Subcutaneous adipose tissue (tissue), 4 donors: ENCODE data around the gene POLR2A. TPM values are rescaled to one million over a fixed set of nuclear protein-coding genes. Genes with fewer than 3 reads are reported as not detected.

ENCODE experiments used
- CTCF ChIP-seq: fragments of 450-650 bp; IDR thresholded peaks from one replicate; pipeline ENCODE4 v1.5.1; 2016; ENCODE audit warnings: low read depth, mild to moderate bottlenecking, control low read depth, antibody characterized with exemption, moderate library complexity
- small RNA-seq: library from RNA; depleted of rRNA; stranded (forward); fragments of <200 nt; gene quantifications from one replicate; pipeline ENCODE3, GENCODE V24; 2016
- total RNA-seq, 4 donors: library from RNA; depleted of rRNA; stranded (reverse); fragments of >200 nt; gene quantifications; one replicate each; pipeline ENCODE4 v1.1.0, GENCODE V29; 2016

The POLR2A gene
- total RNA-seq, 4 donors from 2014 or later: 31.1 to 123 (median 58.5) TPM

- no peak for TF ChIP-seq CTCF
Measured at GRCh38 chr17:7548585-7549400, 64.6 kb downstream of the POLR2A start, which contains the start of gene TNFSF12. Gene TNFSF12, plus strand, starts transcription at chr17:7549058. Its CDS starts 96 bp downstream, at chr17:7549154.

Small RNA genes within 50 kb of the gene (small RNA-seq; reads per million reads assigned to genes)
- gene RF00019: 0.49 reads per million

Other genes starting within 250 kb of the POLR2A start
- gene DVL2, start 249.8 kb upstream of the POLR2A start, total RNA-seq: 10 to 100 TPM; 23.5 to 36.5 (median 27.1) TPM
- 10 to 100 TPM; 14.5 to 27.6 (median 19.3) TPM for gene PHF23, start 244.9 kb upstream of the POLR2A start, total RNA-seq
- gene GABARAP, start 241.9 kb upstream of the POLR2A start, total RNA-seq: 100 to 1,000 TPM; 350 to 658 (median 462) TPM
- gene CTDNEP1, start 232.6 kb upstream of the POLR2A start, total RNA-seq: 10 to 100 TPM; 71.8 to 86.4 (median 81.1) TPM
- gene ELP5, start 232.2 kb upstream of the POLR2A start, total RNA-seq: 10 to 100 TPM; 20.7 to 43.4 (median 25.3) TPM
- 10 to 100 TPM in 2 of 4 donors, 1 to 10 TPM in 2; 3.7 to 26.9 (median 13.2) TPM for gene CLDN7, start 221.9 kb upstream of the POLR2A start, total RNA-seq
- 10 to 100 TPM in 2 of 4 donors, 1 to 10 TPM in 2; 5.6 to 91.4 (median 13.8) TPM for gene SLC2A4, start 202.6 kb upstream of the POLR2A start, total RNA-seq
- 10 to 100 TPM in 1 of 4 donors, 1 to 10 TPM in 1, under 1 TPM in 2; 0.82 to 14.1 (median 2.0) TPM for gene YBX2, start 189.7 kb upstream of the POLR2A start, total RNA-seq
- gene EIF5A, start 176.7 kb upstream of the POLR2A start, total RNA-seq: 100 to 1,000 TPM; 144 to 174 (median 153) TPM
- 10 to 100 TPM; 52.7 to 89.2 (median 75.6) TPM for gene GPS2, start 169.0 kb upstream of the POLR2A start, total RNA-seq
- gene NEURL4, start 155.0 kb upstream of the POLR2A start, total RNA-seq: 10 to 100 TPM in 3 of 4 donors, 1 to 10 TPM in 1; 4.9 to 22.6 (median 11.2) TPM
- 1 to 10 TPM; 1.8 to 8.4 (median 4.0) TPM for gene ACAP1, start 147.8 kb upstream of the POLR2A start, total RNA-seq
- gene KCTD11, start 132.2 kb upstream of the POLR2A start, total RNA-seq: 10 to 100 TPM in 1 of 4 donors, 1 to 10 TPM in 3; 4.9 to 13.8 (median 7.2) TPM
- not detected for gene TMEM95, start 129.2 kb upstream of the POLR2A start, total RNA-seq
- 1 to 10 TPM in 3 of 4 donors, under 1 TPM in 1; 0.51 to 1.9 (median 1.1) TPM for gene TNK1, start 103.3 kb upstream of the POLR2A start, total RNA-seq
- gene PLSCR3, start 89.8 kb upstream of the POLR2A start, total RNA-seq: 10 to 100 TPM in 3 of 4 donors, 1 to 10 TPM in 1; 9.1 to 21.3 (median 16.2) TPM
- gene TMEM256, start 80.3 kb upstream of the POLR2A start, total RNA-seq: 100 to 1,000 TPM in 2 of 4 donors, 10 to 100 TPM in 2; 76.7 to 134 (median 109) TPM
- gene NLGN2, start 76.5 kb upstream of the POLR2A start, total RNA-seq: 1 to 10 TPM; 3.1 to 6.8 (median 4.2) TPM
- not detected for gene SPEM1, start 64.0 kb upstream of the POLR2A start, total RNA-seq
- not detected for gene SPEM2, start 58.8 kb upstream of the POLR2A start, total RNA-seq
- not detected for gene SPEM3, start 55.5 kb upstream of the POLR2A start, total RNA-seq
- 1 to 10 TPM; 2.9 to 7.8 (median 5.9) TPM for gene TMEM102, start 48.9 kb upstream of the POLR2A start, total RNA-seq
- gene FGF11, start 44.9 kb upstream of the POLR2A start, total RNA-seq: 1 to 10 TPM in 2 of 4 donors, under 1 TPM in 1, not detected in 1; 0.88 to 1.3 (median 1.2) TPM
- 10 to 100 TPM in 1 of 4 donors, 1 to 10 TPM in 3; 2.4 to 10.4 (median 9.8) TPM for gene CHRNB1, start 39.3 kb upstream of the POLR2A start, total RNA-seq
- gene ZBTB4, start 4.7 kb upstream of the POLR2A start, total RNA-seq: 10 to 100 TPM; 34.2 to 58.0 (median 39.3) TPM
- not detected for gene SLC35G6, start 2.9 kb upstream of the POLR2A start, total RNA-seq
- 10 to 100 TPM; 21.2 to 61.9 (median 58.7) TPM for gene TNFSF12, start 64.7 kb downstream of the POLR2A start, total RNA-seq
- 10 to 100 TPM; 22.8 to 69.5 (median 53.1) TPM for gene TNFSF13, start 74.4 kb downstream of the POLR2A start, total RNA-seq
- gene SENP3, start 77.6 kb downstream of the POLR2A start, total RNA-seq: 10 to 100 TPM; 41.6 to 64.7 (median 56.8) TPM
- 100 to 1,000 TPM in 3 of 4 donors, 10 to 100 TPM in 1; 56.9 to 609 (median 149) TPM for gene CD68, start 95.3 kb downstream of the POLR2A start, total RNA-seq
- 10 to 100 TPM; 53.9 to 94.2 (median 77.7) TPM for gene MPDU1, start 99.5 kb downstream of the POLR2A start, total RNA-seq
- gene SOX15, start 105.7 kb downstream of the POLR2A start, total RNA-seq: 1 to 10 TPM in 1 of 4 donors, not detected in 3; 1.0 TPM
- gene FXR2, start 130.5 kb downstream of the POLR2A start, total RNA-seq: 10 to 100 TPM; 12.2 to 35.0 (median 25.1) TPM
- 100 to 1,000 TPM in 1 of 4 donors, 10 to 100 TPM in 3; 69.6 to 126 (median 85.0) TPM for gene SAT2, start 143.5 kb downstream of the POLR2A start, total RNA-seq
- gene SHBG, start 145.8 kb downstream of the POLR2A start, total RNA-seq: 1 to 10 TPM in 2 of 4 donors, under 1 TPM in 2; 0.44 to 2.1 (median 1.1) TPM
- under 1 TPM in 1 of 4 donors, not detected in 3; 0.38 TPM for gene ATP1B2, start 166.6 kb downstream of the POLR2A start, total RNA-seq
- gene TP53, start 203.1 kb downstream of the POLR2A start, total RNA-seq: 10 to 100 TPM; 13.8 to 21.7 (median 16.4) TPM
- 1 to 10 TPM; 1.1 to 3.3 (median 2.1) TPM for gene WRAP53, start 204.1 kb downstream of the POLR2A start, total RNA-seq
- gene EFNB3, start 220.8 kb downstream of the POLR2A start, total RNA-seq: under 1 TPM; 0.22 to 0.82 (median 0.55) TPM
- under 1 TPM; under 0.01 to 0.22 (median 0.18) TPM for gene DNAH2, start 233.4 kb downstream of the POLR2A start, total RNA-seq